HL-60 (cell line): Measurements from ENCODE around the gene MYH2.

Experiments used
- CTCF ChIP-seq: IDR thresholded peaks from one replicate; pipeline ENCODE4 v1.5.1; 2011; ENCODE audit warnings: low read length, control low read depth, inconsistent platforms; ENCODE audit not compliant: insufficient read depth
- GABPA ChIP-seq: IDR thresholded peaks from 2 replicates; pipeline ENCODE4 v1.6.1; 2012; ENCODE audit warnings: low read depth
- POLR2AphosphoS5 ChIP-seq: IDR thresholded peaks from 2 replicates; pipeline ENCODE4 v1.6.1; 2012; ENCODE audit warnings: low read depth
- REST ChIP-seq: IDR thresholded peaks from 2 replicates; pipeline ENCODE4 v1.6.1; 2012; ENCODE audit warnings: low read depth; ENCODE audit not compliant: insufficient replicate concordance
- SPI1 ChIP-seq: IDR thresholded peaks from 2 replicates; pipeline ENCODE4 v1.6.1; 2012; ENCODE audit warnings: low read depth, mild to moderate bottlenecking, borderline replicate concordance

- TF ChIP-seq SPI1 (no peak), REST (no peak), CTCF (no peak), POLR2AphosphoS5 (no peak), GABPA (no peak)
Measured at GRCh38 chr17:10547351-10547750, 2.1 kb downstream of the MYH2 start.
